Measurements from ENCODE around the gene SLIT3.
A peak's percentile ranks its signal among the peaks of the same experiment; 100 is the strongest.

SLIT3 gene

DNA sequence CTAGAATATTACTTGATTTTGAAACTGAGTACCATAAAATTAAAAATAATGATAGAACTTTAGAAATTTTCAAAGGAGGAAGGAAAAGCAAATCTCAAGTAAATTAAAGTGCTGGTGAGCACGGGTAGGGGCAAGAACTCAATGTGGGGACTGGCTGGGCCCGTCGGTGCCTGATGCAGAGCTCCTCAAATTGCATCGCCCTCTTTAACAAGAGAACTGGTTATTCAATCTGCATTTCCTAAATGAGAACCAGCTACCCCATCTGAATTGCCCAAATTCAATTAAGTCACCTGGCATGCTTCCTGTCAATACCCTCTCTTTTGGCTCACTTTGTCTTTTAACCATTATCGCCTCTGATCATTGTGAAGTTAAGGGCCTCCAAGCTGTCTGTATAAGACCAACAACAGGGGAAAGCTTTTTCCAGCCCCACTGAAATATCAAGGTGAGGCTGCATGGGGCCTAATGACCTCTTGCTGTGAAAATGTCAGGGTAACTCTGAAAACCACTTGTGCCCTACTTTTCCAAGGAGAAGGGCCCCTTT lies 316.7 kb downstream of the SLIT3 start:
- DNase-seq: no peak

DNA sequence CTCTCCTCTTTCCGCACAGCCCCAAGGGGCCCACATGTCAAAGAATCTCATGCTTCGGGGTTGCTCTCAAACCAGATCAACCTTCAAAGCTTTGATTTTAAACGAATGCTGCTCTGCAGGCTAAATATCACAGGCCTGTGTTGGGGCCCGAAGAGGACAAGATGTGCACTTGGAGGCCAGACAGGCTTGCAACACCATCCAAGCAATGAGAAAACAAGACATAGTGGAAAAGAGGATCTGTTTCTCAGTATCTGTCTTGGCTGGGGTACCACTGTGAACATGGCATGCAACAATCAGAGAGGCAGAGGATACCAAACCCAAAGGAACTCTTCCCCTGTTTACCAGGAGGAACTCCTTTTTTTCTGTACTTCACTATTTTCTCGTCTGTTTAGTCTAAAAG lies 321.8 kb downstream of the SLIT3 start:
- DNase-seq: no peak

DNA sequence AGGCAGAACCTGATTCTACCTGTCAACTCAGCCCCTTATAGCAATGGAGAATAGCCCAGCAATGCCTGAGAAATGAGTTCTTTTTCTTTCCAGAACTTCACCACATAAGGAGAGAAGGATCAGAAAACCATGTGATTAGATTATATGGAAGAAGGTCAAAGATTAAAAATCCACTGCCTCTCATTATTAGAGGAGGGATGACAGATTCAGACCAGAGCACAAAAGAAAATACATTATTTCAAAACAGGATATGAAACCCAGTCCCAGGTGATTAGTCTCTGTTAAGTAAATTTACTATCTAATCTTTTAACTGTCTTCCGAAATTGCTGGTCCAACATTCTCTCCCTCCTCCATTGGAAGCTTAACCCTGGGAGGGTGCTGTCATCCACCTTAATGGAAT lies 322.4 kb downstream of the SLIT3 start:
- no peak for DNase-seq

DNA sequence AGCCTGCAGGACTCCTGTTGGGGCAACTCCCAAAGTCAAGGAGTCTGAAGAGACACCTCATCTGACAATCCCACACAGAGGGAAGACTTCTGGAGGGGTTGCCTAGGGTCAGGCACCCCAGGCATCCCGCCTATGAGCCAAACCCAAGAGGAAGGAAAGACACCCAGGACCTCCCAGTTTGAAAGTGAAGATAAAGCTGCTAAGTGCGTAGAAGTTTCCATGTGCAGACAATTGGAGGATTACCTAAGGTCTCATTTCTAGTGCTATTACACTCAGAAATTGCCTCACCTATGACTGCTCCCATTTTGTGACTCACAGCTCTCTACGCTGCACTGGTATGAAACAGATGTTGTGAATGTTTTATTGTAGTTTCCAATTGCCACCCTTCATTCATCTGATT lies 322.9 kb downstream of the SLIT3 start:
- DNase-seq: no peak

DNA sequence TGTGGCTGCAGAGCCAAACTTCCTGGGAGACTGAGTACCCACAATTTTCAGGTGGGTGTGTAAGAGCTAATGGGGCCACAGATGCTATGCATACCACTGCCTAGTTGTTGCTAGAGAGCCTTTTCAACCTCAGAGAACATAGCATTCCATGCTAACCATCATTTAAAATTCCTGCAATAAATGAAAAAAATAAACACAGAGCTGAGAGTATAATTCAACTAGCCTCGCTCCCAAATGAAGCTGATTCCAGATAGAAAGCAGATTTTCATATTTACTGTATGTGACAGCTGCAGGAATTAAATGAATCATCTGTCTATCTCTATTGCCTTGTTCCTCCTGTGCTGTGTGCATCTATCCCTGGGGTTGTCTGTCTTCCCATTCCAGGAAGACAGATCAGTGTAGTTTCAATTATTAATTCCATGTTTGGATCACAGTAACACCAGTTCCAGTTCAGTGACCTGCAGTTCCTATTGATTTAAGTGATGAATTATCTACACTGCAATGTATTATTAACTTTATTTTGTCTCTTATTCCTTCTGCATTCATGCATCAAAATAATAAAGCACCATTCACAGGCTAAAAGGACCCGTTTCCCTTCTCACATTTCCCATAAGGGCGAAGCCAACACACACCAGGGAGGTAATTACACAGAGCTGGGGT lies 324.5 kb downstream of the SLIT3 start:
- no peak for DNase-seq

DNA sequence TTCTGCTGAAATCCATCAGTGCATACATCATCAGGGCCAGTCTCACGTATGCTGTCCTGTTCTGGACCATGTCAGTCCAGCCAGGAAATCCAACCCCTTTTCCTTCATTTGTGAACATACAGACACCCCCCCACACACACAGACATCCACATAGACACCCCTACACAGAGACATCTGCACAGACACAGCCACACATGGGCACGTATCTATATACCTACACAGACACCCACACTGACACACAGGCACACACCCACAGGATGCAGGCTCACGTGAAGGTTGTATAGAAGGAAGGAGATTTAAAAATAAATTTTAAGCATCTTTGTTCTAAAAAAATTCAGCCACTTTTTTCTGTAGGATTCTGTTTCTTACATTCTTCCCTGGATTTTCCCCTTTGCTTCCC lies 325.6 kb downstream of the SLIT3 start:
- DNase-seq: no peak

DNA sequence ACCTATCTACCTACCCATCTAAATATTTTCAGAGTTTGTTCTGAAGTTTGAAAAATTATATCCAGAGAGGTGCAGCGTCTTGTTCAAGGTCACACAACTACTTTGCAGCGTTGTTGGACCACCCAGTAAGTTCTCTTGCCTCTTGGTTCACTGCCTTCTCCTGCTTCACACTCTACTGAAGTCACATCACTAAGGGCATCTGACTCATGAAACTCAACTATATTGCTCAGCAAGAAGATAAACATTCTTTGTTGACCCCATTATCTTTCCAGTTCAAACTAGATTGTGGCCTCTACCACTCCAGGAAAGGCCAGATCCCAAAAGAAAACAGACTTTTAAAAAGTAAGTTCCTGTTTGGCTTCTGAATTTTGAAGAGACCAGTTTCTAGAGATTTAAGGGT lies 326.9 kb downstream of the SLIT3 start:
- DNase-seq: no peak

DNA sequence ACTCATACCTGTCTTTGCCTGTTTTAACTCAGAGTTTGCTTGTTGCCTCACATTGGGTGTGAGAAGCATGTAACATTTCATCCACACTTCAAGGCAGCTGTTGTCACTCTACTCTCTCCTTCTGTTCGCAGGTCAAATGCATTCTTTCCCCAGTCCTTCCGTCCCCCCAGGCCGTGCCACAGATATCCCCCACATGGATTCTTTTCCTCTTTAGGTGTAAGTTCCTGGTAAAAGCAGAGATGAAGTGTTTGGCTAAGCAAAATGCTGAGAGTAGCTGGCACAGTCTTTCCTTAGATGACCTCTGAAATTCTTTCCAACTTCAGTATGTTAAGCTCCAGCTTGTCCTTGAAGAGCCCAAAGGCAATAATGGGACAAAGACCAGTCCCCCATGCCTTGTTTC lies 328.2 kb downstream of the SLIT3 start:
- DNase-seq: no peak

DNA sequence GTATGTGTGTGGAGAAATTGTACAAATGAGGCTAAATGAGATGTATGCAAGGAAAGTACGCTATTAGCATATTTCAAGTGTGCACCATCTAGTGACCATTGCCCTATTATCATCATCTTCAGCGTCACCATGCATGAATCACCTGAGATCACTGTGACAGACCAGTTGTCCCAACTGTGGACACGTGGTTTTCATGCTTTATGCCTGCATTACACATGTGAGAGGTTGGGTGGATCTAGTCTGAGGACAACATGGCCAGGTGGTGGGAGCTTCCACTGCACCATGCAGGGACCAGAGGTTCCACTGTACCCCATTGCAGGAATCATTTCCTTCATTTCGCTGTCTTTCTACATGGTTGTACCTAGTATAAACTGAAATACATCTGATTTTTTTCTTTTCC lies 329.8 kb downstream of the SLIT3 start:
- no peak for DNase-seq

DNA sequence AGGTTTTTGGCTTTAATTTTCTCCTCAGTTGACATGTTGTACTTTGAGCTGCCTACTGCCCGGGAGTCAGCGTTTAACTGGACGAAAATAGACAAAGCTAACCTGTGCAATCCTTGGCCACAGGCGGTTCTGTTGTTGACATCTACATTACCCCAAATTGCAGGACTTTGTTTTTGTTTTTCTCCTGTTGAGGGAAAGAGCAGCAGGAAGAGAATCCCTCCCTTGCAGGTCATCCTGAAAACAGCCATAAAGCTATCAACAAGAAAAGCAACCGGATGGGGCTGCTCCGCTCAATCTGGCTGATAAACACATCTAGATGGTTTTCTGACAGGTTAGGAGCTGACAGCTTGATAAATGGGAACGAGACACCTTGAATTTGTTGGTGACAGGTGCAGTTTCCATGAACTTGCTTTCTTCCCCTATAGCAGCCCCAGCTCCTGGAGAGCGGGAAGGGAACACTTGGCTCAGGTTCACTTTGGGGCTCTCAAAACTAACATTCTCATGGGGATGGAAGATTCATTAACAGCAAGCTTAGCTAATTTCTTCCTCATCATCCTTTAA lies 331.5 kb downstream of the SLIT3 start:
- DNase-seq: no peak

DNA sequence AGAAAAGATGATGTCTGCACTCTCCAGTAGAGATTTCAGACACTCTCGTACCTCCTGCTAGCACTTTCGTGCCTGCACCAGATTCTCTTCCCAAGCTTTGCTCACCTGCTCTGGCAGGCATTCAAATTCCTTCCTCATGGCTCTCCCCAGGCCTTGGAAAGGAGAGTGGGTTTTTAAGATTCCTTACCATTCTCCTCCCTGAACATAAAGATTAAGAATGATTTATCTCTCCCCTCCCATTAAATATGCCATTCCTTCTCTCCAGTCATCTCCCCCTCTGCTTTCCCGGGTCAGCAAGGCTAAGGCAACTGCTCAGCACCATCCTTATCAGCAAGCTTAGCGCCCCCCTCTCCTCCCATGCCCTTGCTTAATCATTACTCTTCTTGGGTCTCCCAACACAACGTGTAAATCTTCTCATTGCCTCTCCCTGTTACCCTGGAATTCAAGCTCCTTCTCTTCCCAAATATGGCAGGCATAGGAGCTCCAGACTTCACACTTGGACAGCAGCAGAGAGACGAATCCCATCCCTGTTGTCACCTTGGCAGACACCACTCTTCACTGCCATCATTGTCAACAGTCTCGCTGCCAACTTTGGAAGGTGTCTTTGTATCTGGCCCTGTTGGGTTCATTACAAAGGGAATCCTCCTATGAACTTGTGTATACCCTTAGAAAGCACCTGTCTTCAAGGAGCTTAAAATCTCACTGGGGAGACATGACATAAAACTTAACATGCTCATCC lies 332.9 kb downstream of the SLIT3 start:
- DNase-seq: no peak

DNA sequence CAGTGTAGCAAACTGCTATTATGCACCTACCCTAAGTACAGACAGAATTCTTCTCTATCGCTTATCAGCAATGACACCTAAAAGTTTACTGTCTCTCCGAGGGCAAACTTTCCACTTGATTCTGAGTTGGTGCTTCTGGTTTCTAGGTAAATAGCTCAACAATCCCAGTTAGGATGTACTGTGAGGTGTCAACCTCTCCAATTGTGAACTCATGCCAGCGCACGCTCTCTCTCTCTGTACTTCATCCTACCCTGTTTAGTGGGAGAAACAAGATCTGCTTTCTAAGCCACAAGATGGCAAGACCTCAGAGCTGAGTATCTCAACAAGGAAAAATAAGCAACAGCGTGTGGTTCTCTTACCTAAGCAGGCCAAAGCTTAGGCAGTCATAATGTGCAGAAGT lies 335.3 kb downstream of the SLIT3 start:
- no peak for DNase-seq

DNA sequence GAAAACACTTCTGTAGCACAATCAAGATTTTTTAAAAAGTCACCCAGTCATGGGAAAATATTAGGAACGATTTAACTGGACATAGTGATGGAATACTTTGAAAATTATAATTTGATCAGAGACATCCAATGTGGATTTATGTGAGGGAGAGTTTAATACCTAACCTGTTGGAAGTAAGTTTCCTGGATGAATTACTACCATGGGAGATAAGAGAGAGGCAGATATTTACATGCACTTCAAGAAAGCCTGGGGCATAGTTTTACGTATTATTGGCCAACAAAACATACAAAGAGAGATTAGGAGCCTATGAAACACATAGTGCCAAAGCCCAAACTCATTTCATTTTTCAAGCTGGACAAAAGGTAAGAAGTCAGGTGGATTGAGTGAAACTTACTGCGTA lies 336.8 kb downstream of the SLIT3 start:
- no peak for DNase-seq

DNA sequence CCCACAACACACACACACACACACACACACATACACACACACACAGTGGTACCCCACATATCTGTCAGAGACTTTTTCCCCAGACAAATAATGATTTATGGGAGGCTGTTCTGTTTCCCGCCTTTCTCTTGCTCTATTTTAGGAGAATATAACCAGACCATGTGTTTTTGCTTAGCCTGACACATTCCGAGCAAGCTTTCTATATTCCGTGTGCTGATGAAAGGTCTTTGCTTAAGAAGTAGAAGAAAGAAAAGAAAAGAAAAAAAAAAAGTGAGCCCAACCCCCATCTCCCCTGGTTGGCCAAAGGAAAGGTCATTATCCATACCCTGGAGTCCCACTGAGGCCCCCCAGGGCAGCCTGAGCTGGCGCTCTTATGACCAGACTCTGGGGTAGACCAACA lies 338.6 kb downstream of the SLIT3 start:
- no peak for DNase-seq

DNA sequence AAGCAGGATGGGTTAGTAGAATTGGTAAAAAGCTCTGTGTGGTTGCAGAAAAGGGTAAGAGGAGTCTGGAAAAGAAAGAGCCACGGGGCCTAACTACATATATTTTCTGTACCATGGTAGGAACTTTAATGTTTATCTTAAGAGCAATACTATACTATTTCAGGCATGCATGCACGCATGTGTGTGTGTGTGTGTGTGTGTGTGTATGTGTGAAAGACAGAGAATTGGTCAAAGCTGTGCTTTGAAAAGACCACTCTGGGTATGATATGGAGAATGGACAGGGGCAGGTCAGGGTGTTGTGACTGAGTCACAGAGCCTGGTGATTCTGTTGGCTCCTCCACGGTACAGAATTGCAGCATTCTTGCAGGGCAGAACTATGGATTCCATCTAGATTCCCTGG lies 339.3 kb downstream of the SLIT3 start:
- no peak for DNase-seq

DNA sequence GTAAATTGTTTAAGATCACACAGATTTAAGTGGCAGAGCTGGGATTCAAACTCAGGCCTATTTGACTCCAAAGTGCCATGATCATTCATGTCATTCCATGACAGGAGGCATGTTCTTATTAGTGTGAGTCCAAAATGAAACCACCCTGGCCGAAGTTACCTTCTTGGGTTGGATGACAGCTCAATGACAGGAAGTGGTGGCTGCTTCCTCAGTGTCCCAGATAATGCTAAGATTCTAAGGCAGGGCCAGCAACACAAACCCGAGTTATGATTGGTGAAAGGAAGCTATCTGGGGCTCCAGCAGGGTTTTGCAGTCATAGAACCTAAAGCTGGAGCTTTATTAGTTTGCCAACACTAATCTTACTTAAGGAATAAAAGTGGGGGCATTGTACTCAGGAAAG lies 340.4 kb downstream of the SLIT3 start:
- no peak for DNase-seq

DNA sequence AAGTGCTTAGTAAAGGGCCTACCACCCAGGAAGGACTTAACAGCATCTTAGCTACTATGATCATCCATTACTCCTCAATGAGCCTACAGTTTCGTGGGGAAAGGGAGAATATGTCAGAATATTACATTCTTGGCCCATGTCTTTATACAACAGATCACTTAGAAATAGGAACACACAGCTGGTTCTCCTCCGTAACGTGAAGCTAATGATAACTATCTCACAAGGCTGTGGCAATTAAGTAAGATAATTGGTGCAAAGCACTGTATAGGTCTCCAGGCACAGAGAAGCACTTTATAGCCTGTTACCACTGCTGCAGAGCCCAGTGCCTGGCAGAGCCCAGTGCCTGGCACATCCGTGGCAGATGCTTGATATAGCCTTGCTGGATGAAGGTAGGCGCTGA lies 347.6 kb downstream of the SLIT3 start:
- no peak for DNase-seq

DNA sequence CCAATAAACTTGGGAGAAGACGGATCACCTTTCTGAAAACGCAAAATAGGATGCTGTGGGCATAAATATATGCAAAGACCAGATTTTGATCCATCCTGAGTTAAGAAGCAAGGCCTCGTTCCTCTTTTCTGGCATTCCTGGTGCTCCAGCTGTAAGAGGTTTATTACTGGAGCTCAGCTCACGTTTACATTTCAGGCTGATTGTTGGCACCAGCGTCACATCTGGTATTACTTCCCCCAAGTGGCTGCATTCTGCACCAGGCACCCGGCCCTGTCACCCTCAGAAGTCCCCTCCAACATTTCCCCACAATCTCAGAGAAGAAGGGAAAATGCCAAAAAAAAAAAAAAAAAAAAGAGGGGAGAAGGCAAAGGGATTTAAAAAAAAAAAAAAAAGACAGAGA lies 348.7 kb downstream of the SLIT3 start:
- DNase-seq: no peak

DNA sequence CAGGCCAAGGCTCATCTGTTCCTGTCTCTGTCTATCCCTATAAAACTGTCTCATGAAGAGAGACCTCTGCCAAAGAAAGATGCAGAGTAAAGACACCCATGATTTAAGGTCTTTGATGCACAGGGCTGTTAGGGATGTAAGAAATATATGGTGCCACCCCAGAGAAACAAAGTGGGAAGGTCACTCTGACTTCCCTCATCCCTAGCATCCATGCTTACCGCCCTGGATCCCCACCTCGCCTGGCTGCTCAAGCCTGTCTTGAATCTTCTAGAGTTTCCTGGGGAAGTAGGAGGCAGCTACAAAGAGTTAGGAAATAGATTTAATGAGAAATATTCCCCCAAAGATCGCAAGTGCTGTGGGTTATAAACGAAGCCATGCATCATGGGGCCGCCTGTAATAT lies 349.2 kb downstream of the SLIT3 start:
- no peak for DNase-seq

DNA sequence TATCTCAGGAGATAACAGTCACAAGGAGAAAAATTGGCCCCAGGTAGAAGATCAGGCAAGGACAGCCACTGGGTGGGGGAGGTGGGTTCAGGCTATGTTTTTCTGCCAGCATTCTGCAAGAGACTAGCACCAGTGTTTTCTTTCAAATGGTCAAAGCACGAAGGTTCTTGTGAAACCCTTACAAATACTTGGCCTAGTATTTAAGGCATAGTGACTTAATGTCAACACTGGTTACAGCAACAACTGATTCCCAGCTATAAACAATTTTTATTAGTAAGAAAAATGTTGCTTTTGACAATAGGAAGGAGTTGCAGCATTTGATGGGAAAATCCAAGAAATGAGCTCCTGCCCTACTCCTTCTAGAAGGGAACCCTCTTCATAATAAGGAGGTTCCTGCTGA lies 349.6 kb downstream of the SLIT3 start:
- DNase-seq: no peak

DNA sequence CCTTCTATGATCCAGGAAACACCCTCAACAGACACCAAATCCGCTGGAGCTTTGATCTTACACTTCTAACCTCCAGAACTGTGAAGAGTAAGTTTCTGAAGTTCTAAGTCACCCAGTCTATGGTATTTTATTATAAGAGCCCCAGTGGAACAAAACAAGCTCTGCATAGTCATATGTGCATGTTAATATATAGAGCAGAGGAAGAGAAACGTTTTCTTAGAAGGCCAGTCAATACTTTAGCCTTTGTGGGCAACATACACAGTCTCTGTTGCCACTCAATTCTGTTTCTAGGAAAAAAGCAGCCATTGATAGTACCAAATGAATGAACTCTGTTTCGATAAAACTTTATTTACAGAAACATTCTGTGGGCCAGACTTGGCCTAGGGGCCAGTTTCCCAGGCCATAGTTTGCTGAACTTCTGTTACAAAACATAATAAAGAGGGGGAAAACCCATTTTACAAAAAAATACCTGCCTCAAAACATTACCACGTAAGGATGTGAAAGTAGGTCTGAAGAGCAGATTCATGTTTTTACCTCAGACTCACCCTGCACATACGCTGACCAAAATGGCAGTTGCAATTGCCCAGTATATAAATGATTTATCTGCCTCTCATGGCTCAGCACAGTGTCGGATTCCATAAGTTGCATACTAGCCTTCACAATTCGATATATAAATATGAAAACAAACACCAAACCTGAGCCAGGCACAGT lies 350.5 kb downstream of the SLIT3 start:
- DNase-seq: no peak

DNA sequence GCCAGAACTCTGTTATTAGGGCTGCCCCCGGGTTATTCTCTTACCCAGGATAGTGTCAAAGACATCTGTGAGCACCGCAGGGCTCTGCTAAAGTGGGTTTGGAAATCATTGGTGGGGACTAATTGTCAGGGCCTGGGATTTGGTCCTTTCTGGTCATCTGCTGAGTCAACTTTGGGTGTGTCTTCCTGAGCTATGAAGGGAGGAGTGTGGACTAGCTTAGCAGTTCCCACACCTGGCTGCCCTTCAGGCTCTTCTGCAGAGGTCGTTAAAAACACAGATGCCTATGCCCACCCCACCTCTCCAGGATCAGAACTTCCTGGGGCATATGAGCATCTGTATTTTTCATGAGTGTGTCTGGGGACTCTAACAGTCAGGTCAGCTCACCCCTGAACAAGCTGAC lies 352.2 kb downstream of the SLIT3 start:
- no peak for DNase-seq

DNA sequence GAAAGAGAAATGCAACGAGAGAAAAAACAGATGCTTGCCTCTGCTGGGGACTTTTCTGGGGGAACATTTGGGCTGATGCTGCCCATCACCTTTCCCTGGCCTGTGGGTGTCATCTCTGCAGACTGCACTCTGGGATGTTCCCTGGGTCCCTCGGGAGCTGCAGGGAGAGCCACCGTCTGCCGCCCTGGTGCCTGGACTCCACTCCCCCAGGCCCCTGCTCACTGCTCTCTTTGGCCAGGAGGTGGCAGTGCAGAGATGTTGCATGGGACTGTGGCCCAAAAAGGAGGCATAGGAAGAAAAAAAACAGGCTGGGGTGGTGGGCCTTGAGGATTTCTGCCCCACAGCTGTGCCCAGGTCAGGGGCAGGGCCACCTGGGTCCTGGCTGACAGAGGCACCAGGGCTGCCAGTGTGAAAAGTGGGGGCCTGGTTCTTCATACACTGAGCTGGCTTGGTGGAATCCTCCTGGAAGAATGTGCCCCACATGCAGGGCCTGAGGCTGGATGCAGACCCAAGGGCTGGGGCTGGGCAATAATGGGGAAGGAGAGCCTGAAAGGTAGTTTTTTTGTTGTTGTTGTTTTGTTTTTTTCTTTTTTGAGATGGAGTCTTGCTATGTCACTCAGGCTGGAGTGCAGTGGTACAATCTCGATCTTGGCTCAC lies 353.6 kb downstream of the SLIT3 start:
- peak; percentile 67 for DNase-seq

All from activated CD4-positive, alpha-beta T cell treated with anti-CD3 and anti-CD28 coated beads for 48 hours (primary cell).